AG10803 (cell line): Measurements from ENCODE around the gene CCN6.
"Not testable (repeated sequence)": the region's sequence is repeated elsewhere in the genome, so short reads cannot be mapped to it uniquely, and the experiment has no call there.

Experiments used
- DNase-seq: peaks from one replicate; pipeline ENCODE4 v3.0.0; 2010; ENCODE audit warnings: low read depth
- H3K4me3 ChIP-seq: 2 replicates; pipeline ENCODE4 v1.5.1; 2011; ENCODE audit warnings: mild to moderate bottlenecking, low read length, control low read depth
- CTCF ChIP-seq: conservative IDR thresholded peaks from 2 replicates; pipeline ENCODE4 v1.5.1; 2011; ENCODE audit warnings: mild to moderate bottlenecking, low read length, control low read depth, inconsistent platforms

The CCN6 gene

GRCh38 chr6:112049026-112049799, 4.7 kb upstream of the CCN6 start:
- DNase-seq = no peak
- H3K4me3 ChIP-seq = no peak overlapping the region
- no peak for TF ChIP-seq CTCF

DNA sequence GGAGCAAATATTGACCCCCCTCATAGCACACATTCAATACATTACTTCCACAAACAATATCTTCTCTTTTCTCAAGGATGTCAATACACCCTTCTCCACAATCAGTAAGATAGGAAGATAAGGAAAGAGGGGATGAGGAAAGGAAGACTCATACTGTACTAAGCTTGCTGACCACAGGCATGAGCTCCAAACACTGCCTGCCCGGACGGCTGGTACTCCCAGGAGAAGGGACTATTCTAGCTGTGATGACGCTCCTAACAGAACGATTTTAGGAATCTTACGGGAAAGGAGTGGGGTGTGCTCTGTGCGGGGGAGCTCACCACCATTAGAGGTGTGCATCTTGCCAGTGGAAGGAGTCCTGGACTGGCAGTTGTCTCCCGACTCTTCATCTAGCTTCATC, 3.9 kb upstream of the CCN6 start:
- TF ChIP-seq CTCF = no peak
- DNase-seq = no peak
- no peak overlapping the region for H3K4me3 ChIP-seq

GRCh38 chr6:112050429-112050828, 3.5 kb upstream of the CCN6 start:
- no peak overlapping the region for H3K4me3 ChIP-seq
- TF ChIP-seq CTCF = no peak
- DNase-seq = no peak

GRCh38 chr6:112051251-112051740, 2.6 kb upstream of the CCN6 start:
- DNase-seq, H3K4me3 ChIP-seq: not testable (repeated sequence)

GRCh38 chr6:112054555-112055190, 769 bp downstream of the CCN6 start:
- DNase-seq = no peak
- no peak overlapping the region for H3K4me3 ChIP-seq
- TF ChIP-seq CTCF = no peak

DNA sequence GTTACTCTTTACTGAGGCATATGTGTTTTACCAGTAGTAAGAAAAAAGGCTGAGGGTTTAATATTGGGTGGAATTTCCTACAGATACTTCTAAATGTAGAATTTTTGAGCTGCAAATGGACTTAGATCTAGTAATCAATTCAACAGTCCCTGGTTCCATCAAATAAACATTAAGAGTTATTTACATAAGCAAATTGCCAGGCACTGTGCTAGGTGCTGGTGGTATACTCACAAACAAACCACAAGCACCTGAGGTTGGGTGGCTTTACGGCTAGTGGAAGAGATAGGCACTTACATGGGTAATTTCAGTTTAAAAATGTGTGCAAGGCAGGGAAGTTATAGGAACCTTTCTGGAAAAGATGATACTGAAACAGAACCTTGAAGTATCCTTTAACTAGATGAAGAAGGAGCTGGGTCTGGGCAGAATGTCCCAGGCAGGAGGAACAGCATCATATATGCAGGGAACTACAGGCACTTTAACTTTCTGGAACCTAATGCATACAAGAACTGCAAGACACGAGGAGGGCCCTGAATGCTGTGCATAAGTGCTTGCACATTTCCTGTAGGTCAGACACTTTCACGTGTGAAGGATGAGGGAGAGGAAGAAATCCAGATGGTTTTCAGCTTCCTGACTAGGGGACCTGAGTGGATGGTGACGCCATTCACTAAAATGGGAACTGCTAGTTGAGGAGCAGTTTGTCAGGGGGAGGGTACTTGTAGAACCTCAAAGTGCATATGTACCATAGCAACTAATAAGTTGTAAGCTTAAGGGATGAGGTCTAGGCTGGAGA, 4.5 kb downstream of the CCN6 start:
- DNase-seq = no peak
- TF ChIP-seq CTCF = no peak
- H3K4me3 ChIP-seq = no peak overlapping the region

DNA sequence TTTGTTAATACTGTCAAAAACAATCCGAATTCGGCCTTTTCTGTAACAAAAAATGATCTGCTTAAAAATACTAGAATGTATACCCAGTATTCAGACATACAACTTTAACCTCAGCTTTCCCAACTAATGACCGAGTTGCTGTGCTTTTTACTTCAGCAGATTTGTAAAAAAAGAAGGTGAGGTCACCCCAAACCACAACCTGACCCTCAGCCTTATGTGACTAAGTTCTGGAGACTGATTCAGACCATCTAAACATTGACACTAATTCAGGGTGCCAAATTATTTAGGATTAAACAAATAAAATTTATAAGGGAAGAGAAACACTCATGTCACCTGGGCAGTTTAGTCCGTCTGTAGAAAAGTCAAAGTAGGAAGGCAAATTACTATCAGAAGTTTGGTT, 7.7 kb downstream of the CCN6 start:
- no peak for TF ChIP-seq CTCF
- no peak for DNase-seq
- H3K4me3 ChIP-seq = no peak overlapping the region
